Epithelial cell of proximal tubule (primary cell): ENCODE results near the gene FGD4. TPM values are rescaled to one million over a fixed set of nuclear protein-coding genes. Genes with fewer than 3 reads are reported as not detected.
"Not testable (repeated sequence)": the region's sequence is repeated elsewhere in the genome, so short reads cannot be mapped to it uniquely, and the experiment has no call there.

Experiments
- DNase-seq: peaks from one replicate; pipeline ENCODE4 v3.0.0-alpha.2; 2011; ENCODE audit warnings: low read depth
- H3K4me3 ChIP-seq: 2 replicates; pipeline ENCODE4 v1.5.1; 2011; ENCODE audit warnings: low read depth, mild to moderate bottlenecking, low read length
- CTCF ChIP-seq: conservative IDR thresholded peaks from 2 replicates; pipeline ENCODE4 v1.5.1; 2012; ENCODE audit warnings: low read depth, mild to moderate bottlenecking, low read length
- total RNA-seq: library from RNA; depleted of rRNA; stranded (reverse); fragments of >200 nt; gene quantifications from 2 replicates; pipeline ENCODE4 v1.2.3, GENCODE V29; 2015

FGD4 gene
- total RNA-seq, 1 donor from 2014 or later: 19.9 TPM

GRCh38 chr12:32505067-32505945, 105.9 kb downstream of the FGD4 start:
- no peak for DNase-seq
- no peak for TF ChIP-seq CTCF
- no peak overlapping the region for H3K4me3 ChIP-seq

GRCh38 chr12:32507096-32507941, 108.0 kb downstream of the FGD4 start:
- H3K4me3 ChIP-seq, DNase-seq: not testable (repeated sequence)

- no peak for DNase-seq
- TF ChIP-seq CTCF: no peak
Observed at GRCh38 chr12:32507942-32508320, 108.6 kb downstream of the FGD4 start.

GRCh38 chr12:32508626-32509025, 109.3 kb downstream of the FGD4 start:
- H3K4me3 ChIP-seq: no peak overlapping the region
- TF ChIP-seq CTCF: no peak
- no peak for DNase-seq

More at GRCh38 chr12:32507942-32508320, 108.6 kb downstream of the FGD4 start:
- no peak overlapping the region for H3K4me3 ChIP-seq

- DNase-seq: no peak
- no peak overlapping the region for H3K4me3 ChIP-seq
- TF ChIP-seq CTCF: no peak
Observed at GRCh38 chr12:32509328-32510091, 110.2 kb downstream of the FGD4 start.

- not testable (repeated sequence) for H3K4me3 ChIP-seq, DNase-seq
Observed at GRCh38 chr12:32511976-32512375, 112.6 kb downstream of the FGD4 start.

GRCh38 chr12:32512379-32512778, 113.0 kb downstream of the FGD4 start:
- H3K4me3 ChIP-seq: no peak overlapping the region
- TF ChIP-seq CTCF: no peak
- DNase-seq: no peak
